HG02973 (cell line): ENCODE data around the gene CBL.

Experiments used
- ATAC-seq: cut with Tn5 transposase; IDR thresholded peaks from one replicate; pipeline ENCODE4 v1.9.1; 2021; ENCODE audit warnings: moderate library complexity; ENCODE audit not compliant: unreplicated experiment

Gene CBL

DNA sequence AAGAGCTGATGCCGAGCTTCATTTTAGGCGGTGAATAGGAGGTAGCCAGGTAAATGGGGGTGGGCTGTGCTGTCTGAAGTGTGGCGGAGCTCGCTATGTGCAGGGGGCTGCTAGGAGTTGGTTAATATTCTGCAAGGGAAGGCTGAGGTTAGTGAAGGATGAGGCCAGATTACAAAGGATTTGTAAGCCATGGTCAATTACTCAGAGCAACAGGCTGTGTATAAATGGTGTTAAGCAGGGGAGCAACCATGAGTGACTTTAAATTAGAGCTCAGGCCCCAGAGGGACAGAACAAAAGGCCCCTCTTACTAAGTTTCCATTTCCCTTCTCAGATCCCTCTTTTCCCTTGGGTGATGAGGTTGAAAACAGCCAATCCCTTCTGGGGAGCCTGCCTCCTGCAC lies 118.0 kb downstream of the CBL start:
- ATAC-seq, result no peak

DNA sequence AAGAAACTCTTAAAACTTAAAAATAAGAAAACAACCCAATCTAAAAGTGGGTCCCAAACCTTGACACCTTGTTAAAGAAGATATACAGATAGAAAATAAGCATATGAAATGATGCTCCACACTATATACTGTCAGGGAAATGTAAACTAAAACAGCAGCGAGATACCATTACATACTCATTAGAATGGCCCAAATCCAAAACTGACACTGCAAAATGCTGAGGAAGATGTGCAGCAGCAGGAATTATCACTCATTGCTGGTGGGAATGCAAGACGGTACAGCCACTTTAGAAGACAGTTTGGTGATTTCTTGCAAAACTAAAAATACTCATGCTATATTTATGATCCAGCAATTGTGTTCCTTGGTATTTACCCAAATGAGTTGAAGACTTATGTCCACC lies 123.2 kb downstream of the CBL start:
- no peak for ATAC-seq

DNA sequence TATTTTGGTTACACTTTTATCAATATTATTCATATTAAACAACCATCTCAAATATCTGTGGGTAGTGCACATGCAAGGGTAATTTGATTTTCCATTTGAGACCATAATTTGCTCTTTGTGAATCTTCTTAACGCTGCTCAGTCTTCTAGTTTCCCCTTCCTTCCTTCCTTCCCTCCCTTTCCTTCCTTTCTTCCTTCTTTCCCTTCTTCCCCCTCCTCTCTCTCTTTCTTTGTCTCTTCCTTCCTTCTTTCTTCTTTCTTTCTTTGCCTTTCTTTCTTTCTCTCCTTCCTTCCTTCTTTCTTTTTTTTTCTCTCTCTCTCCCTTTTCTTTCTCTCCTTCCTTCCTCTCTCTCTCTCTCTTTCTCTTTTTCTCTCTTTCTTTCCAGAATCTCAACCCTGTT lies 124.1 kb downstream of the CBL start:
- ATAC-seq, result no peak

DNA sequence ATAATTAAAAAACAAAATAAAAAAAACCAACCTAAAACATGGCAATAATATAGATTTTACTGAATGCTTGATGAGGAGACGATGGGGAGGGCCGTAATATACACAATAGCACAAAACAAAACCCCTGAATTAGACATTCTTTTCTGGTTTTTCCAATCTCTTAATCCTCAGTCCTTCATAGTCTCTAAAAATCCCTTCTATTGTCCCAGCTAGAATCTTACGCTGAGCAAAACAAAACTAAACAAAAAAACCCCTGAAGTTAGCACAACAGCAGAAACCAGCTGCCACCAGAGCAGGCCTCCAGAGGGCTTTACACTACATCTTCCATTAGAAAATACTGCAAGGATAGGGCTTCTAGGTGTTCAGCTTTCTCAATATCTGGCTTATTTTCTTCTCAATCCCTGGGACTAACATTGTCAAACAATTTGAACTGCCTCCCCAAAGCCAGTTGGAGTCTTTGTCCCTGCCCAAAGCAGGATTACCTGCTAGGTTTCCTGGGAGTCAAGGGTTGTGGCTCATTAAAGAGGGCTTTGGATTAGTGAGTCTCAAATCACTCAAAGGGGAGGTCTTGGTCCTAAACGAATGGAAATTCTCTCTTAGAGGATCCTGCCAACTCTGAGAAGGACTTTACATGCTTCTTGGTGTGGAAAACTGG lies 126.1 kb downstream of the CBL start:
- ATAC-seq, result no peak

DNA sequence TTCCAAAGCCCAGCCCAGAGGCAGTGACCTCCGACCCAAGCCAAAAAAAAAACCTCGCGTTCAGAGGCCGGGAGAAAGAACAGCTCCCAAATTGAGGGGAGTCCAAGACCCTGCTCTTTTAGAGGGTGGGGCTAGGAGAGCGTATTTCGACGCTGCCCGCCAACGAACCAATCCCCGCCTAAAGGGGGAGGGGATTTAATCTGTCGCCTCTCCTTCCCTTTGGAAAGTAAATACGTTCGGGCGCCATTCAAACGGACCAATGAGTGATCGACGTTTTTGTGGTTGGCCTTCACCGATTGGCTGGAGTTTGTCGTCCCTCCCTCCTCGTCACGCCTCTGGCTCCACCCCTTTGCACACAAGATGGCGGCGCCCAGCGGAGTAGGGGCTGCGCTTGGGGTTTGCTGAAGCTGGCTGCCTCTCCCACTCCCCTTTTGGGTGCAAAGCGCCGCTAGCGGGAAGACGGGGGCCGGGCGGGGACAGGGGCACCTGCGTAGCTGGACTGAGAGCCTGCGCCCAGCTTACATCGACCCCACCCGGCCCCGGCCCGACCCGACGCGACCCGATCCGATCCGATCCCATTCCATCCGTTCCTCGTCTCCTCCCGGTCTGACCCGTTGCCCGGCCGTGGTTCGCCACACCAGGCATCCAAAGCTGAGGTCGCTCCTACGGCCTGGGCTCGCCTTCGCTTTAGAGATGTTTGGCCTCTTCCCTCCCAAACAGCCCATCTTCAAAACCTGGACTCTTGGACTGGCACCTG lies 128.2 kb downstream of the CBL start, which contains the start of gene RNF26:
Gene RNF26 (plus strand): TSS at position 354 of the 757 bp plus-strand sequence. CDS start 596 bp downstream, outside the sequence.
- ATAC-seq, result peak; percentile 87

DNA sequence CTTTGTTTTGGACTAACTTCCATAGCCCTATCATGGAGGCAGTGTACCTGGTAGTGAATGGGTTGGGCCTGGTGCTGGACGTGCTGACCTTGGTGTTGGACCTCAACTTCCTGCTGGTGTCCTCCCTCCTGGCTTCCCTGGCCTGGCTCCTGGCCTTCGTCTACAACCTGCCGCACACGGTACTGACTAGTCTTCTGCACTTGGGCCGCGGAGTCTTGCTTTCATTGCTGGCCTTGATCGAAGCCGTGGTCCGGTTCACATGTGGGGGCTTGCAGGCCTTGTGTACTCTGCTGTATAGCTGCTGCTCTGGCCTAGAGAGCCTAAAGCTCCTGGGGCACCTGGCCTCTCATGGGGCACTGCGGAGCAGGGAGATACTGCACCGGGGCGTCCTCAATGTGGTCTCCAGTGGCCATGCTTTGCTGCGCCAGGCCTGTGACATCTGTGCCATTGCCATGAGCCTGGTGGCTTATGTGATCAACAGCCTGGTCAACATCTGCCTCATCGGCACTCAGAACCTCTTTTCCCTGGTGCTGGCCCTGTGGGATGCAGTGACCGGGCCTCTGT lies 129.0 kb downstream of the CBL start:
- no peak for ATAC-seq

DNA sequence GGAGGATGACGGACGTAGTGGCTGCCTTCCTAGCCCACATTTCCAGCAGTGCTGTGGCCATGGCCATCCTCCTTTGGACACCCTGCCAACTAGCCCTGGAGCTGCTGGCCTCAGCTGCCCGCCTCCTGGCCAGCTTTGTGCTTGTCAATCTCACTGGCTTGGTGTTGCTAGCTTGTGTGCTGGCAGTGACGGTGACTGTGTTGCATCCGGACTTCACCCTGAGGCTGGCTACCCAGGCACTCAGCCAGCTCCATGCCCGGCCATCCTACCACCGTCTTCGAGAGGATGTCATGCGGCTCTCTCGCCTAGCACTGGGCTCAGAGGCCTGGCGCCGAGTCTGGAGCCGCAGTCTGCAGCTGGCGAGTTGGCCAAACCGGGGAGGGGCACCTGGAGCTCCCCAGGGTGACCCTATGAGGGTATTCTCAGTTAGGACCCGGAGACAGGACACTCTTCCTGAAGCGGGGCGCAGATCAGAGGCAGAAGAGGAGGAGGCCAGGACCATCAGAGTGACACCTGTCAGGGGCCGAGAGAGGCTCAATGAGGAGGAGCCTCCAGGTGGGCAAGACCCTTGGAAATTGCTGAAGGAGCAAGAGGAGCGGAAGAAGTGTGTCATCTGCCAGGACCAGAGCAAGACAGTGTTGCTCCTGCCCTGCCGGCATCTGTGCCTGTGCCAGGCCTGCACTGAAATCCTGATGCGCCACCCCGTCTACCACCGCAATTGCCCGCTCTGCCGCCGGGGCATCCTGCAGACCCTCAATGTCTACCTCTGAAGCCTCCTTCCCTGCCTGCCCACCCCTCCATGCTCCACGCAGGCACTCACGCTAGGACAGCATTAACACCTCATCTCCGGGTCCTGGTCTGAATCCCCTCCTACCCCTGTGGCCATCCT lies 129.8 kb downstream of the CBL start:
- ATAC-seq, result no peak

DNA sequence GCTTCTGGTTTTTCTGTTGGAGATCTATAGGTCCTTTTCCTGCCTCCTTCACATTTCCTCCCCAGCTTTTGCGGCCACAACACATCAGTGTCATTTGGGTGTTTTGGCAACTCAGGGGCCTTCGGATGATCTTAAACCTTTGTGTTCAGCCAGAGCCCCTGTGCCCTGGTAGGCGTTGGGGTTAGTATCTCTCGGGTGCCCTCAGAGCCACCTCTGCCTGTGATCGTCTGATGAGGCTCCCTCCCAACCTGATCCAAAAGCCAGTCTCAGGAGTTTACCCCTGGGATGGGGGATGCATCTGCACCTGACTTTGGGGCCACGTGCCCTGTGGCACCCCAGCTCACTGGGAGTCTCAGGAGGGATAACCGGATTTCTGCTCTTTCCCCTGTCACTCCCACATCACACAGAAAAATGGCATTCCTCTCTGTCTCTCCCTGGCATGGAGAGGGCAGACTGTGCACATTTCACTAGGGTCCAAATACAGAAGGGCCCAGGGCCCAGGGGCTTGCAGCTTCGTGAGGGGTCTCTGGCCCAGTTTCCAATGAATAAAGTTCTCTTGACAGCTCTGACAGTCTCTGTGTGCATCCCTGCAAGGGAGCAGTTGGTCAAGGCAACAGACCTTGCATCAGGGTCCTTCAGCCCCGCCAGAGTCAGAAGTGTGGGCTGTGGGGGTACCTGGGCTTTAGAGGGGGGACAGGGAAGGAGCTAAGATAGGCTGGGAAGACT lies 130.8 kb downstream of the CBL start:
- ATAC-seq, result no peak

DNA sequence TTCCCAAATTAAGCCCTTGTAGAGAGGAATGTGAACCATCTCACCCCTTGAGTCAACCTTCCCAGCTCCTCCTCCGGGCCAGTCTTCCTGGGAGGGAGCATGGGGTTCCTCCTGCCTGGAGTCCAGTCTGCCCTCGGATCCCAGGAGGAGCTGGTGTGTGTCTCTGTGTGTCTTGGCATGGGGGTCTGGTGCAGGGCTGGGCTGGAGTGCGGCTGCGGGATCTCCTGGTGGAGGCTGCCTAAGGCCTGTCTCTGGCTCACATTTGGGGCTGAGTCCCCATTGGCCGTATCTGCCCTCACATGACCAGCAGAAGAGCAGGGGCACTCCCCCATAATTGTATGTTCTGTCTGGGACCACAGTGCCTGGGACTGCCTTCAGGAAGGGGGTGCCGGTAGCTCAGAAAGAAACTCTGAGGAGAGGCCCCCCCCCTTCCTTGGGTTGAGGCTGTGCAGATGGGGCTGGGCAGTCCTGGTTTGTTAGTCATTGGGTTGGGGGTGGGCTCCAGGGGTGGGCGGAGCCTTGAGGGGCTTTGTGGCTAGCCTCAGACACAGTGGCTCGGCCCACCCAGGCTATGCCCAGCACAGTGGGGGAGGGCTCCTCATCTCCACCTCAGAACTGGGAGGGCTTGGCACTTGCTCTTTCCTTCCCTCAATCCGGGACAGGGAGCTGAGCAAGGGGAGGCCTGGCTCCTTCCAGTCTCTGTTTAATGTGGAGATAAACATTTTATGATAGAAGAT lies 131.6 kb downstream of the CBL start:
- ATAC-seq, result no peak

DNA sequence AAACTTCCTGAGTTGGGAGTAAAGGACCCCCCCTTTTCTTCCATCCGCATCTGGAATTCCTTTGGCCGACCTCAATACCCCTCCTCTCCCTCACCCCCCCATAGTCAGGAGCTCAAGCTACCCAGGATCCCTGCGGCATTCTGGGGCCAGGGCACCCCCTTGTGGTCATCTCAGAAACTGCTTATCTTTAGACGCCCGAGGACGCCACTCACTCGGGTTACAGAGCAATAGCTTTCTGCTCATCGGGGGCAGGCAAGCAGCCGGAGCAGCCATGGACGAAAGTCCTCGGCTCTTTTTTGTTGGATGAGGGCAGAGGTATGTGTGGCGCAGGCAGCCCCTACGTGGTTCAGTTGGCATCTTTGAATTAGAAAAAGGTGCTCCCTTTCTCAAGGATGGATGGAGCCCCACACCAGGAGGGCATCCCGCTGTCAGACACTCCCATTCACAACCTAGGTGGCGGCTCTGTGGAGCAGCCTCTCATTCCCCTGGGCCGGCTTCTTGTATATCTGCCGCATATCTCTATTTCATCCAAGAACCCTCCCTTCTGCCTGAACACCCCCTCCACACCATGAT lies 132.3 kb downstream of the CBL start:
- no peak for ATAC-seq

DNA sequence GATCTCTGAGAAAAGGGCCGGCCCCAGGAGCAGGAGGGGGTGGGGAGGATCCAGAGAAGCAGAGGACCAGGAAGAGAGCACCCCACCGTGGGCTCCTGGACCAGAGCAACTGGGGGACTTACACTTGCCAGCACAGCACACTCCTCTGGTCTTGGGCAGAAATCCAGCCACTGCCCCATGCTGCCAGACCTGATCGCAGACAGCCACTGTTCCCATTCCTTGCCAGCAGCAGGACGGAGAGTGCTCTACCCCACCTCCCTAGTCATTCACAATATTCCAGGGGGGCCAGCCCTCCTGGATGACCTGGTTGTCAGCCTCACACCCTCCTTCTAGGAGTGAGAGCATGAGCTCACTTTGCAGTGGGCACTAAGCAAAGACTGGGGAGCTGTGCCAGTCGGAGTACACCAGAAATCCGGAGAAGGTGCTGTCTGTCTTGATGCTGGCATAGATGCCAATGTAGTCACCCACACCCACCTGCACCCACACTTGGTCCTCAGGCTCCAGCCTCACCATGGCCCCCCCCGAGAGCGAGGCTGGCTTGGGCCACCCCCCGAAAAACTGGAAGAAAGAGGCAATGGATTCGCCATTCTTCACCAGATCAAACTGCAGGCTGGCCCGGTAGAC lies 132.9 kb downstream of the CBL start:
- ATAC-seq, result no peak

DNA sequence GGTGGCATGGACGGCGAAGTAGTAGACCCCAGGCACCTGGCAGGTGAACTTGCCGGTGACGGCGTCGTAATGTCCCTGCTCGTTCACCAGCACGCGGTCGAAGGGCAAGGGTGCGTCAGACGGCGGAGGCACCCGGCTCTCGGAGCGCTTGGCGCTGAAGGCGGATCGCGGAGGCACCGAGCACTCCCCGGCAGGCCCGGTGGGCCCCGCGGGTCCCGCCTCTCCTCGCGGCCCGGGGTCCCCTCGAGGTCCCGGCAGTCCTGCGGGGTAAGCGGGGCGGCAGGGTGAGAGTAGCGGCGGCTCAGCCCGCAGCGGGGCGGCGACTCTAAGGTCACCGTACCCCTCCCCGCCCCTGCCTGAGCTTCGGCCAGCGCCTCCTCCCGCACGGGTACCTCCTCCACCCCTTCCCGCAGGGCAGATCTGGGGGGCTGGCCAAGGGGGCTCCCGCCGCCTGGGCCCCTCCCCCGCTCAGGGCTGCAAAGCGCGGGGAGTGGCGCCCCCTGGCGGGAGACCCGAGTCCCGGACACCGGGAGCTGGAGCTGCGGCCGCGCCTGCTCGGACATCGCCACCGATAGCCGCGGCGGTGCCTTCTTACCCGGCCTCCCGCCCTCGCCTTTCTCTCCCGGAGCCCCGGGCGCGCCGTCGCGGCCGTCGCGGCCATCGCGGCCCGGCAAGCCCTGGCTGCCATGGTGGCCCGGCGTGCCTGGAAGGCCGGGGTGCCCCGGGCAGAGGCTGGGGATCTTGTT lies 133.6 kb downstream of the CBL start:
- no peak for ATAC-seq

DNA sequence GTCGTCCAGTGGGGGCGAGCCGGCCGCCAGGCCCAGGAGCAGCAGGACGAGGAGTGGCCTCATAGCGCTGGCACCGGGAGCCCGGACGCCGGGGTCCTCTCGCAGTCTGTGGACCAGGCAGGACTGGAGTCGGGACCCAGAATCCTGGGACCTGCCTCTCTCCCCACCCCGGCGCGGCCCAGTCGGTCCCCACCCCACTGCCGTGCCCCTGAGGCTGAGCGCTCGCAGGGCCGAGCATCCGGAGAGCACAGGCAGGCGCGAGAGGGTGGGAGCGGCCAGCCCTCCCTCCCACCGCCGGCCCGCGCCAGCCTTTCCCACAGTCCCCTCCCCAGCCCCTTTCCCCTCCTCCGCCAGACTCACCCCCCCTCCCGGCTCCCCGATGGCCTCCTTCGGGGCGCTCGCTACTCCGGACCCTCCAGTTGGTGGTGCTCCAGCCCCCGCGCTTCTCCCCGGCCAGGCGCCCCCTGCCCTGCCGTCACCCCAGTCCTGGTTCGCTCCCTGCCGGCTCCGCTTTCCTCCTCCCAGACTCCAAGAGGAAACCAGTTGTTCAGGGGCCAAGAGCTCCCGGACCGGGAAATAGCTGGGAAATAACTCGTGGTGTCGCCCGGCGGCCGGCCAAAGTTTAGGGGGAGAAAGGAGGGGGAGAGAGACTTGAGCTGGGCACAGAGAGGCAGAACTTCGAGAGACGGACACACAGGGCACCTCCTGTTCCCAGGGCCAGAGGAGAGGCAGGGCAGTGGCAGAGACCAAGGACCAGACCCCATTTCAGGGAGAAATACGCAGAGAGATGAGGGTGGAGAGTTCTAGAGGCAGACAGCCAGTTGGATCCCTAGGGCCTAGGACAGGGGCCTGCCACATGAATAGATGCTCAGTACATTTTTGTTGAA lies 134.4 kb downstream of the CBL start, which contains the start of gene C1QTNF5:
Gene C1QTNF5 (minus strand): TSS at position 549 of the 887 bp plus-strand sequence. CDS start 486 bp downstream, at position 63.
- no peak for ATAC-seq

DNA sequence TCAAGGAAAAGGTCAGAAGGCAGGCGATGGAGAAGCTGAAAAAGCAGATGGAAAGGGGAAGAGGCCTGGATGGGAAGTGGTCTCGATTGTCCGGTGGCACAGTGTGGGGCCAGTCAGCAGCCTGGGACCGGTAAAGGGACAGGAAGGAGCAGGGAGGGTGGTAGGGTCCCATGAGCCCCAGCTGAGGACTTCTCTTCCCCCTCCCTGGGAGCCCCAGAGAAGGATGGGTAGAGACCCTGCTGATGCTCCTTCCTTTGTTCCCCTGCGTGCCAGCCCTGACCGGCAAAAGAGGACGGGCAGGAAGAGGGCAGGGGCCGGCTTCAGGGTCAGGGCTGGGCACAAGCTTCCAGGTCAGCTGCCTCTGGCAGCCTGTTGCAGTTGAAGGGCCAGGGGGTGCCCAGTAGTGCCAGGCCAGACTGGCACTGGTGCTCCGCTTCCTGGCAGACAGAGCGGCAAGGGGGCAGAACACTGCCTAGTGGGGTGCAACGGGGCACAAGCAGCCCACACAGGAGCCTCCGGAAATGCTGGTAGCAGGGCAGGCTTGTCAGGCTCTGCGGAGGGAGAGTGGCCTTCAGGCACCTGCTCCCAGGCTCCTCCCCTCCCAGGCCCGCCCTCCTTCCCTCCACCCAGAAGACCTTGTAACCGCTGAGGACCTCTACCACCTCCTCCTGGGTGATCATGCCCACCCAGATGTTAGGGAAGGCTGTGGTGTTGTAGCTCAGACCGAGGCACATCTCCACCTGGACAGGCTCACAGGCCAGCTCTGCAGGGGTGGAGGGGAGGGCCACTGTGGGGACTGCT lies 135.3 kb downstream of the CBL start:
- ATAC-seq, result no peak

DNA sequence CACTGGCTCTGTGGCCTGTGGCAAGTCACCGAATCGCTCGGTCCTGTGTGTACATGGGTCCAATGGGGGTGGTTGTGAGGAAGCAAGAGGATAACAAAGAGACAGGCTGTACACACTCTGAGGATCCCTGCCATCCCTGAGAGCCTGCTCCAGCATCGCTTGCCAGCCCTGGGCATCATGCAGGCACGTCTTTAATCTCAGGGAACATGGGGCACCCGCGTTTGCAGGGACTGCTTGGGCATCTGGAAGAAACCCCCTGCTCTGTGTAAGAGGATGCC lies 135.8 kb downstream of the CBL start:
- ATAC-seq, result no peak

DNA sequence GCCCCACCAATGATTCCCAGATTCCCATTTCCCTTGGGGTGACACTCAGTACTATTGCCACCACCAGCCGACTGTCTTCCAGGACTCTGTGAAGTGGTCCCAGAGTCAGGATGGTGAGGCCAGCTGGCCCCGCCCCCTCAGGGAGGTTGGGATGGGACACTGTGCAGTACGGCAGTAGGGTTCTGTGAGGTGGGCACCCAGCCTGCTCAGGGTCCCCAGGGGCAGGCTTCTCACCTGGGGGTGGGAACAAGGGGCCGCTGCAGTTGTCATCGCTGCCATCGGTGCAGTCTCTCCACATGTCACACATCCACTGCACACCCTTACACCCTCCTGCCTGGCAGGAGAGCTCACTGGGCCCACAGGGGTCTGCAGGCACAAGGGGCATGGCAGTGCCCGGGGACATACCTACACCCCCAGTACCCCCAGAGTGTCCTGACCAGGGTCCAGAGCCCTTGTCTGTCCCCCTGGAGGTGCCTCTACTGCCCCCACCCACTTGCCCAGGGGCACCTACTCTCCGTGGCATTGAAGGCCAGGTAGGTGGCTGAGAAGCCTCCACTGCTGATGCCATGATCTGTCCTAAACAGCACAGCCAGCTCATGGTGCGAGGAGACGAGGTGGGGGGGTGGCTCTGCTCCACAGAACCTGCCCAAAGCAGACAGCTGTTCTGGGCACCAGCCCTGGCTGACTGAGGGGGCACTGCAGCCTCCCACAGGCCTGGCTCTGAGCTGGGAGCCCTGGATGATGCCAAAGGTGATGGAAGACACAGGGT lies 136.4 kb downstream of the CBL start:
- ATAC-seq, result no peak
